HepG2 (cell line): ENCODE measurements around the gene VPS11. TPM values are rescaled to one million over a fixed set of nuclear protein-coding genes. Genes with fewer than 3 reads are reported as not detected.
A peak's percentile ranks its signal among the peaks of the same experiment; 100 is the strongest.

ENCODE experiments used
- CBX2 ChIP-seq, 2 experiments: fragments of 200-600 bp in 1 of 2; sonication (generic); formaldehyde crosslinking in 1 of 2; IDR thresholded peaks; 2 replicates each; pipeline versions ENCODE4 v1.7.0 to v1.8.1; 2018 to 2022; ENCODE audit warnings: low read depth in 2 of 2, low read length in 1 of 2, mild to moderate bottlenecking in 1 of 2, missing genetic modification reagents in 1 of 2
- HNRNPH1 ChIP-seq: fragments of 200-400 bp; formaldehyde crosslinking; optimal IDR thresholded peaks from 2 replicates; pipeline ENCODE3; 2017; ENCODE audit warnings: mild to moderate bottlenecking, low read depth, low read length
- KLF12 ChIP-seq: sonication (generic); formaldehyde crosslinking; IDR thresholded peaks from 2 replicates; pipeline ENCODE4 v1.4.0; 2020; ENCODE audit warnings: missing genetic modification reagents, borderline replicate concordance
- MAF1 ChIP-seq: sonication (generic); formaldehyde crosslinking; IDR thresholded peaks from 2 replicates; pipeline ENCODE4 v1.5.0; 2020; ENCODE audit warnings: missing genetic modification reagents, borderline replicate concordance
- NFATC3 ChIP-seq: sonication (generic); formaldehyde crosslinking; IDR thresholded peaks from 2 replicates; pipeline ENCODE4 v1.5.1; 2020; ENCODE audit warnings: mild to moderate bottlenecking, missing genetic modification reagents
- NFE2L1 ChIP-seq: sonication (generic); formaldehyde crosslinking; IDR thresholded peaks from 2 replicates; pipeline ENCODE4 v1.4.0; 2020; ENCODE audit warnings: missing genetic modification reagents, mild to moderate bottlenecking, borderline replicate concordance
- NR1H2 ChIP-seq: sonication (generic); formaldehyde crosslinking; IDR thresholded peaks from 2 replicates; pipeline ENCODE4 v1.8.1; 2022; ENCODE audit warnings: low read depth, missing genetic modification reagents, borderline replicate concordance
- POLR2A ChIP-seq, 2 experiments: IDR thresholded peaks; 2 replicates each; pipeline ENCODE4 v1.6.1; 2011; ENCODE audit warnings: low read depth in 2 of 2, low read length in 2 of 2, mild to moderate bottlenecking in 1 of 2, moderate library complexity in 1 of 2; ENCODE audit not compliant: insufficient read depth in 1 of 2
- SYNCRIP ChIP-seq: fragments of 200-400 bp; formaldehyde crosslinking; IDR thresholded peaks from 2 replicates; pipeline ENCODE4 v1.6.1; 2018; ENCODE audit warnings: mild to moderate bottlenecking, low read depth, low read length; ENCODE audit not compliant: insufficient read depth
- TMF1 ChIP-seq: sonication (generic); formaldehyde crosslinking; IDR thresholded peaks from 2 replicates; pipeline ENCODE4 v1.8.1; 2022; ENCODE audit warnings: low read depth, missing genetic modification reagents
- YEATS4 ChIP-seq: sonication (generic); formaldehyde crosslinking; IDR thresholded peaks from 2 replicates; pipeline ENCODE4 v1.4.0; 2020; ENCODE audit warnings: missing genetic modification reagents, borderline replicate concordance
- ZNF20 ChIP-seq: sonication (generic); formaldehyde crosslinking; IDR thresholded peaks from 2 replicates; pipeline ENCODE4 v1.4.0; 2020; ENCODE audit warnings: mild to moderate bottlenecking, moderate library complexity, missing genetic modification reagents
- ZNF224 ChIP-seq: sonication (generic); formaldehyde crosslinking; IDR thresholded peaks from 2 replicates; pipeline ENCODE4 v1.5.0; 2020; ENCODE audit warnings: mild to moderate bottlenecking, missing genetic modification reagents
- ZNF230 ChIP-seq: sonication (generic); formaldehyde crosslinking; IDR thresholded peaks from 2 replicates; pipeline ENCODE4 v1.4.0; 2020; ENCODE audit warnings: mild to moderate bottlenecking, missing genetic modification reagents
- ZNF260 ChIP-seq: sonication (generic); formaldehyde crosslinking; IDR thresholded peaks from 2 replicates; pipeline ENCODE4 v1.4.0; 2020; ENCODE audit warnings: missing genetic modification reagents, low read depth, mild to moderate bottlenecking, borderline replicate concordance
- ZNF816 ChIP-seq: sonication (generic); formaldehyde crosslinking; IDR thresholded peaks from 2 replicates; pipeline ENCODE4 v1.8.0; 2022; ENCODE audit warnings: missing genetic modification reagents, mild to moderate bottlenecking, borderline replicate concordance
- ZNF883 ChIP-seq: sonication (generic); formaldehyde crosslinking; IDR thresholded peaks from 2 replicates; pipeline ENCODE4 v1.5.1; 2020; ENCODE audit warnings: mild to moderate bottlenecking, missing genetic modification reagents; ENCODE audit errors: not compliant biosample characterization
- polyA plus RNA-seq, 8 experiments: library from polyadenylated mRNA; depleted of rRNA in 3 of 8; stranded (reverse) in 7 of 8; unstranded in 1 of 8; fragments of >200 nt; fragmentation: Illumina TruSeq in 4 of 8; extraction: Trizol in 4 of 8; gene quantifications; 2 replicates each; pipeline versions ENCODE4 v1.2.1 to v1.2.3, GENCODE V29; 2011 to 2016; ENCODE audit warnings: low read depth in 4 of 8, missing spikeins in 1 of 8, mixed read lengths in 1 of 8; ENCODE audit not compliant: insufficient read depth in 1 of 8
- total RNA-seq, 5 experiments: library from RNA; depleted of rRNA; stranded (reverse); fragments of >200 nt; fragmentation: Illumina TruSeq; extraction: Trizol; gene quantifications; 2 replicates each; pipeline ENCODE4 v1.2.3, GENCODE V29; 2016; ENCODE audit warnings: low read depth in 1 of 5
- TF ChIP-seq, protein P1 (sequence below): sonication (generic); formaldehyde crosslinking; IDR thresholded peaks from 2 replicates; pipeline ENCODE4 v1.5.0; 2020; ENCODE audit warnings: mild to moderate bottlenecking, missing genetic modification reagents, borderline replicate concordance
- TF ChIP-seq, protein P2 (sequence below): sonication (generic); formaldehyde crosslinking; IDR thresholded peaks from 2 replicates; pipeline ENCODE4 v1.4.0; 2020; ENCODE audit warnings: missing genetic modification reagents
- TF ChIP-seq, protein P3 (sequence below): sonication (generic); formaldehyde crosslinking; IDR thresholded peaks from 2 replicates; pipeline ENCODE4 v1.5.0; 2020; ENCODE audit warnings: mild to moderate bottlenecking, missing genetic modification reagents
- TF ChIP-seq, protein P4 (sequence below): sonication (generic); formaldehyde crosslinking; IDR thresholded peaks from 2 replicates; pipeline ENCODE4 v1.4.0; 2020; ENCODE audit warnings: mild to moderate bottlenecking, missing genetic modification reagents

VPS11 gene
- total and polyA plus RNA-seq, 2 of the 13 experiments (the other 11 are each of a cell fraction or from before 2014, with no cell fraction given), result 13.7 to 21.6 TPM

DNA sequence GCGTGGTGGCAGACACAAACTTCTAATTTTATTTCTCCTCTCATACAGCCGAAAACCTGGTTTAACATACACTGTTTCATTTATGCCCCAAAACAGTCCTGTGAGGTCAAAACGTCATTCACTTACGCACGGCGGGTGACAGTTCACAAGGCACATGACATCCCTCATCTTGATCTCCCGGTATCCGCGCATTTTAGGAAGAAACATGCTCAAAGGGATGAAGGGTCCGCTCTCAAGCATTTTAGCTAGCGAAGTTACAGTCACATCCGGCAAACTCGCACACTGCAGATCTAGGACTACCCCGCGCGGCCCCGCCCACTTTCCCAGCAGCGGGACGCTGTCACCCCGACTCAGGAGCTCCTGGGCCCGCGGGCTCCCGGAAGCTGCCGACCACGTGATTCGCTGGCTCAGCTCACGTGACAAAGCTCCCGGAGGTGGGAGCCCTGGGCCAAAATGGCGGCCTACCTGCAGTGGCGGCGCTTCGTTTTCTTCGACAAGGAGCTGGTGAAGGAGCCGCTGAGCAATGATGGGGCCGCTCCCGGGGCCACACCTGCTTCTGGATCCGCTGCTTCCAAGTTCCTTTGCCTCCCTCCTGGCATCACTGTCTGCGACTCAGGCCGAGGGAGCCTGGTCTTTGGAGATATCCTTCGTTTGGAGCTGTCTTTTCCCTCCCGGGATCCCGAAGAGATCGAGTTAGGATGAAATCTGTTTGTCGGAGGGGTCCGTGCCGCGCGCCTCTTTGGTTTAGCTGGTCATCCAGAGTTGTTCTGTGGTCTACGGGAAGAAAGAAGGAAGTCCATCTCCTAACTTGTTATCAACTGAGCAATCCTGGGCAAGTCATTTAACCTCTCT lies at the start of gene VPS11 (continued):
- TF ChIP-seq HNRNPH1, result no peak
- TF ChIP-seq NFE2L1, result no peak
- TF ChIP-seq MAF1 (CRISPR knock-in tag), result no peak
- TF ChIP-seq ZNF224 (CRISPR knock-in tag), result no peak
- TF ChIP-seq ZNF816 (CRISPR knock-in tag), result no peak
- TF ChIP-seq, protein P1, sequence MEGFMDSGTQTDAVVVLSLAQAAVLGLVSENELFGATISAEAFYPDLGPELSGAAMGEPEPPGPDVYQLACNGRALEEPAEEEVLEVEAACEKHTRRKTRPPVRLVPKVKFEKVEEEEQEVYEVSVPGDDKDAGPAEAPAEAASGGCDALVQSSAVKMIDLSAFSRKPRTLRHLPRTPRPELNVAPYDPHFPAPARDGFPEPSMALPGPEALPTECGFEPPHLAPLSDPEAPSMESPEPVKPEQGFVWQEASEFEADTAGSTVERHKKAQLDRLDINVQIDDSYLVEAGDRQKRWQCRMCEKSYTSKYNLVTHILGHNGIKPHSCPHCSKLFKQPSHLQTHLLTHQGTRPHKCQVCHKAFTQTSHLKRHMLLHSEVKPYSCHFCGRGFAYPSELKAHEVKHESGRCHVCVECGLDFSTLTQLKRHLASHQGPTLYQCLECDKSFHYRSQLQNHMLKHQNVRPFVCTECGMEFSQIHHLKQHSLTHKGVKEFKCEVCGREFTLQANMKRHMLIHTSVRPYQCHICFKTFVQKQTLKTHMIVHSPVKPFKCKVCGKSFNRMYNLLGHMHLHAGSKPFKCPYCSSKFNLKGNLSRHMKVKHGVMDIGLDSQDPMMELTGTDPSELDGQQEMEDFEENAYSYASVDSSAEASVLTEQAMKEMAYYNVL (CRISPR knock-in tag), result no peak; the same call in 1 of the 2 replicates
- TF ChIP-seq NFATC3 (CRISPR knock-in tag), result no peak
- peak; percentile 65; the same call in 1 of the 2 replicates for TF ChIP-seq TMF1 (CRISPR knock-in tag)
- no peak for TF ChIP-seq NR1H2 (CRISPR knock-in tag)
- TF ChIP-seq, protein P2, sequence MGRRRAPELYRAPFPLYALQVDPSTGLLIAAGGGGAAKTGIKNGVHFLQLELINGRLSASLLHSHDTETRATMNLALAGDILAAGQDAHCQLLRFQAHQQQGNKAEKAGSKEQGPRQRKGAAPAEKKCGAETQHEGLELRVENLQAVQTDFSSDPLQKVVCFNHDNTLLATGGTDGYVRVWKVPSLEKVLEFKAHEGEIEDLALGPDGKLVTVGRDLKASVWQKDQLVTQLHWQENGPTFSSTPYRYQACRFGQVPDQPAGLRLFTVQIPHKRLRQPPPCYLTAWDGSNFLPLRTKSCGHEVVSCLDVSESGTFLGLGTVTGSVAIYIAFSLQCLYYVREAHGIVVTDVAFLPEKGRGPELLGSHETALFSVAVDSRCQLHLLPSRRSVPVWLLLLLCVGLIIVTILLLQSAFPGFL, result no peak
- no peak for TF ChIP-seq SYNCRIP
- TF ChIP-seq ZNF230, result 0 out of 2 replicates have a peak, but pooled peaks have one; percentile 24
- TF ChIP-seq POLR2A (IDR thresholded peaks at IDR 0.05; ENCODE audit: insufficient read depth in 1 of 2, low read depth in 2 of 2, low read length in 2 of 2), result peak; percentile 70 to 82
- TF ChIP-seq CBX2 (IDR thresholded peaks at IDR 0.05; ENCODE audit: low read depth, low read length), result no peak
- no peak for TF ChIP-seq CBX2 (CRISPR knock-in tag; IDR thresholded peaks at IDR 0.05; ENCODE audit: low read depth)
- TF ChIP-seq ZNF883 (CRISPR knock-in tag), result no peak
- TF ChIP-seq, protein P3, sequence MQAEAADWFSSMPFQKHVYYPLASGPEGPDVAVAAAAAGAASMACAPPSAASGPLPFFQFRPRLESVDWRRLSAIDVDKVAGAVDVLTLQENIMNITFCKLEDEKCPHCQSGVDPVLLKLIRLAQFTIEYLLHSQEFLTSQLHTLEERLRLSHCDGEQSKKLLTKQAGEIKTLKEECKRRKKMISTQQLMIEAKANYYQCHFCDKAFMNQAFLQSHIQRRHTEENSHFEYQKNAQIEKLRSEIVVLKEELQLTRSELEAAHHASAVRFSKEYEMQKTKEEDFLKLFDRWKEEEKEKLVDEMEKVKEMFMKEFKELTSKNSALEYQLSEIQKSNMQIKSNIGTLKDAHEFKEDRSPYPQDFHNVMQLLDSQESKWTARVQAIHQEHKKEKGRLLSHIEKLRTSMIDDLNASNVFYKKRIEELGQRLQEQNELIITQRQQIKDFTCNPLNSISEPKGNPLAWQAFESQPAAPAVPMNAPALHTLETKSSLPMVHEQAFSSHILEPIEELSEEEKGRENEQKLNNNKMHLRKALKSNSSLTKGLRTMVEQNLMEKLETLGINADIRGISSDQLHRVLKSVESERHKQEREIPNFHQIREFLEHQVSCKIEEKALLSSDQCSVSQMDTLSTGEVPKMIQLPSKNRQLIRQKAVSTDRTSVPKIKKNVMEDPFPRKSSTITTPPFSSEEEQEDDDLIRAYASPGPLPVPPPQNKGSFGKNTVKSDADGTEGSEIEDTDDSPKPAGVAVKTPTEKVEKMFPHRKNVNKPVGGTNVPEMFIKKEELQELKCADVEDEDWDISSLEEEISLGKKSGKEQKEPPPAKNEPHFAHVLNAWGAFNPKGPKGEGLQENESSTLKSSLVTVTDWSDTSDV, result no peak
- TF ChIP-seq ZNF260 (CRISPR knock-in tag), result no peak
- TF ChIP-seq, protein P4, sequence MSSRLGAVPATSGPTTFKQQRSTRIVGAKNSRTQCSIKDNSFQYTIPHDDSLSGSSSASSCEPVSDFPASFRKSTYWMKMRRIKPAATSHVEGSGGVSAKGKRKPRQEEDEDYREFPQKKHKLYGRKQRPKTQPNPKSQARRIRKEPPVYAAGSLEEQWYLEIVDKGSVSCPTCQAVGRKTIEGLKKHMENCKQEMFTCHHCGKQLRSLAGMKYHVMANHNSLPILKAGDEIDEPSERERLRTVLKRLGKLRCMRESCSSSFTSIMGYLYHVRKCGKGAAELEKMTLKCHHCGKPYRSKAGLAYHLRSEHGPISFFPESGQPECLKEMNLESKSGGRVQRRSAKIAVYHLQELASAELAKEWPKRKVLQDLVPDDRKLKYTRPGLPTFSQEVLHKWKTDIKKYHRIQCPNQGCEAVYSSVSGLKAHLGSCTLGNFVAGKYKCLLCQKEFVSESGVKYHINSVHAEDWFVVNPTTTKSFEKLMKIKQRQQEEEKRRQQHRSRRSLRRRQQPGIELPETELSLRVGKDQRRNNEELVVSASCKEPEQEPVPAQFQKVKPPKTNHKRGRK (CRISPR knock-in tag), result no peak; the same call in 1 of the 2 replicates
- no peak for TF ChIP-seq ZNF20
- TF ChIP-seq KLF12 (CRISPR knock-in tag), result no peak
- peak; percentile 53; the same call in 1 of the 2 replicates for TF ChIP-seq YEATS4 (CRISPR knock-in tag)
